ENCODE measurements around the gene KCTD1.

Gene KCTD1

DNA sequence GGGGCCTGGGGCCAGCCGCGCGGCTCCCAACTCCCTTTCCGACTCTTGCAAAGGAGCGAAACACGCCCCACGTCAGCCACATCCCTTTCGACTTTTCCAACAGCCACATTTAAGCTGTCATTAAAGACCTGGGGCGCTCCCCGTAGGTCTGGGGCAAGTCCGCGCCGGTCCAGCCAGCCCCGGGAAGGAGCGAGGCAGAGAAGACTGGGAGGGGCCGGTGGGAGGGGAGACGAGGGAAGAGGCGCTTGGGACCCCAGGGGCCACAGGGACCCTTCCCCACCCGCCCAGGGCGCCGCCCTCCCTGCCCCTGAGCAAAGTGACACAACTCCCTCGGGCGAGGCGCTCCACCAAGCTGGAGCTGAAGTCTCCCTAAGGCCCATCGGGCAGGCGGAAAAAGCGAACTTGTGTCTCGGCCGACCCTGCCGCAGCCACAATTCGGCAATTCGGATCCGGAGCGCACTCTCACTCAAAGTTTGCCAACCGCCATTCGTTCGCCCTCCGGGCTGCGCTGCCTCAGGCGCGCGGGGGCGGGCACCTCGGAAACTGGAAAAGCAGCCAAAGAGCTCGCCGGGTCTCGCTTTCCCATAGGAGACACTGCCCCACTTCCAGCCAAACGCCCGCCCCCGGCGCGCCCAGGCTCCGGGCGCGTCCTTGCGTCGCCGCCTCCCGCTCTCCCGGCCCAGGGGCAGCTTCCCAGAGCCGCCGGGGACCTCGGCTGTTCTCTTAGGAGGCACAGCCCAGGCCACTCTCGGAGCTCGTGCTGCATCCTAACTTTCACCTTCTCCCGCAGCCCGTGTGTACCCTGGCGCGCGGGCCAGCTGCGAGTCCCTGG, 1.1 kb upstream of the KCTD1 start:
- peak; percentile 16 for DNase-seq

DNA sequence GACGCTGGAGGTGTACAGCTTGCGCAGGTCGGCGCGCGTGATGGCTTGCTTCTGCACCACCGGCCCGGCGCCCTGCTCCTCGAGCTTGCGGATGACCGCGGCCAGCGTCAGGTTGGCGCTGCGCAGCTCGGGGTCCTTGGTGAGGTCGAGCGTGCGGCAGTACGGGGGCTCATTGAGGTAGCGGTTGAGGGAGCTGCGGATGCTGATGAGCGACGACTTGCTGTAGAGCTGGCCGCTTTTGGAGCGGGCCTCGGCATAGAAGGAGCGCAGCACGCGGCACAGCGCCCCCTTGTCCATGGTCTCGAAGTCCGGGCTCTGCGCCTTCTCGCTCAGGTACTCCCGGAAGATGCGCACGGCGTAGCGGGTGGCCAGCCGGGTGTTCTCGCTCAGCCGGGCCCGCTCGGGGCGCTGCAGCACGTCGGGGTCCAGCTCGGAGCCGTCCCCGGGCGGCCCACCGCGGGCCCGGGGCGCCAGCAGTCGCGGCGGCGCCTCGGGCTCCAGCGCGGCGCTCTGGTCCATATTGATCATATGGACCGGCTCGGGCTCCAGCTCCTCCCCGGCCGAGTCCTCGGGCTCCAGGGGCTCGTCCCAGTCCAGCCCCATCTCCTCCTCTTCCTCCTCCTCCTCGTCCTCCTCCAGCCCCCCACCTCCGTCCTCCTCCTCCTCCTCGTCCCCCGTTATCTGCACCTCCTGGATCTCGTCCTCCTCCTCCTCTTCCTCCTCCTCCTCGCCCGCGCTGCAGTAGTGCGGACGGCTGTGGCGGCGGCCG, 523 bp downstream of the KCTD1 start:
- DNase-seq: no peak

DNA sequence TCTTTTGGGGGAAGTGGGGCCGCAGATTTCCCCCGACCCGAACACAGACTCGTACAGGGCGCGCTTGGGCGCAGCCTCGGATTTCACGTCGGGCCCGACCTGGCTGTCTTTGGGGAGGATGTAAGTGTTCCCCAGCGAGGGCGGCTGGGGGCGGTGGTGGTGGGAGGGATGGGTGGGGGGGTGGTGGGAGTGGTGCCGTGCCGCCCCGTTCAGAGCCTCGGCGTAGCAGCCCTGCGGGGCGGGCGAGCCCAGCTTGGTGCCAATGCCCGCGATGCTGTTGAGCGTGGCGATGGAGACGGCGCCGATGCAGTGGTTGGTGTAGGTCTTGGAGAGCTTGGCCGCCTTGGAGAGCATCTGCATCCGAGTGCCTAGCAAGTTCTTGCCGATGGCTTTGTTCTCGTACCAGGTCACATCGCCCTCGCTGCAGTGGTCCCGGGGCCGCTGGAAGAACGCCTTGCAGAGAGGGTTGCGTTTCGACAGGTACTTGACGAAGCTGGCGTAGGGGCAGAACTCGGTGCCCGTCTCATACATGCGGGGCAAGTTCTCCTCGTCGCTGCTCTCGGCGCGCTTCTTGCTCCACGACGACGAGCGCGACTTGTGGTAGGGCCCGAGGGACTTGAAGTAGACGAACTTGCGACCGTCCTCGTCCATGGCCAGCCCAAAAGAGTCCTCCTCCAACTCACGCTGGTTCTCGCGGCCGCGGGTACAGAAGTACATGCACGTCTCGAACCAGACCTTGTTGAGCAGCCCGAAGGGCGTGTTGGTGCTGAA, 1.3 kb downstream of the KCTD1 start:
- no peak for DNase-seq

DNA sequence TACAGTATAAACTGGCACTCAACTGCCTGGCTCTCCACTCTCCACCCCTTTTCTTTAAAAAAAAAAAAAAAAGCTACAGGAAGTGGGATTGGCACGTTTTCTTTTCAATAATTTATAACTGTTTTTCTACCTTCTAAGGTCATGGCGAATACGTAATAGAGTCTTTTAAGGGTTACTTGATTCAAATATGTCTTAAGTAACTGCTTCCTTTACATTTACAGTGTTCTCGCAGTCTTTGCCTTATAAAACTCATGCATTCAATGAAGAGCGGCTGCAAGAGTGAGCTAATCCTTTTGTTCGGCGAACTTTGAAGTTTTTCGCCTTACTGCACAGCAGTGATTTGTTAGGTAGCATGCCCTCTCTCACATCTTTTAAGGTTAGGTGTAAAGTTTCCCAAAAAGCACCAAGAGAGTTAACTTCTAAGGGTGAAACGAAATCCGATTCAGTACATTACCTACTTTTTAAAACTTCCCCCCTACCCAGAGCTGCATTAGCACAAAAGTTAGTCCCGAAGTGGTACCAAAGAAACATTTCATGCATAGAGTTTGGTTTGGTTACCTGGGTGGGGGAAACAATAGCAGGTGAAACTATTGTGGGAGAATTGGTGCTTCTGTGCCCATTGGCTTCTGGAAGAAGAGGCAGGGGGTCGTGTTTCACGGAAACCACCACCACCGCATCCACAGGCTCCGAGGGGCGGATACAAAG, 2.0 kb downstream of the KCTD1 start:
- DNase-seq: no peak

DNA sequence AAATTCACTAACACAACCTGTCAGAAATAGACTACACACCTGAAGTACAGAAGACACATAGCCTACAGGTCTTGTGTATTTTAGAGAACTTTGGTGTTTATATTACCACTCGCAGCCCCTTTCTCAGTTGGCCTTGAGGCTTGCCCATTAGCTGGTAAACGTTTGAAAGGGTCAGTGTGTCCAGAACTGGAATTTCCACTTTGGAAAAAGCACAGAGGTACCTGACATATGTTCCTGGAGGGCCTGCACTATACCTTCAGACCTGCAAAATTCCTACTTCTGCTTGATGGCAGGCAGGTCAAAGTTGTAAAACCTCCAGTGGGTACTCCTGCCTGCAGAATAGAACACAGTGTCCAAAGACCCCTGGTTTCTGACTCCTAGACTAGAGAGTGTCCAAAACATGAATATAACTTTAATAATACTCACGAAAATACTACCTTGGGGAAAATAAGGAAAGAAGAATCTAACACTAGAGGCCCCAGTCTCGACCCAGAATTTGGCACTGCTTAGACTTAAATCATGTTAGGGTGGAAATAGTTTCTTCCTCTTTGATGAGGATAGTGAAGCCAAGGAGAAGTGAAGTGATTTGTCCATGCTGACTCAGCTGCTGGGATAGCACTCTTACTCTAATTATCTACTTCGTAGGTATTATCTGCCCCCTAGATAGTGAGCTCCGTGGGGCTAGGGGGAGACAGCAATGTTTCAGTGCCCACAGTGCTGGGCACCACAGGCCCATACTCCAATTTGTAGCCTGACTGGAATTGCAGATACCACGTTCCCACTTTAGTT, 2.8 kb downstream of the KCTD1 start:
- no peak for DNase-seq

DNA sequence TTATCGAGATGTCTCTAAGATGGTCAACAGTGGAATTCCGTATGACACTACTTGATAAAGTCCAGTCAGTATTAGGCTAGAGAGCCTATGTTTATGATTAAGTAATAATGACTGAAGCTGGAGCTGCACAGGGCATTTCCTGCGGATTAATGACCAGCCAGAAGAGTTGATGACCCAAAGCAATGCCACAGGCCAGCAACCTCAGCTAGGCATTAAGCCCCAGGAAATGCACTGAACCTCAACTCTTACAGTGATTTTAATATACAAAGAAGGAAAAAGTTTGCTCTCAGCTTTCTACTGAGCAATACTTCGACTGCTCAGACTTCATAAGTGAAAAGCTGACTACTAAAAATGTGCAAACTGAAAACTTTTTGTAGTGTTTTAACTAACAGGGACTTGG, 3.9 kb downstream of the KCTD1 start:
- no peak for DNase-seq

DNA sequence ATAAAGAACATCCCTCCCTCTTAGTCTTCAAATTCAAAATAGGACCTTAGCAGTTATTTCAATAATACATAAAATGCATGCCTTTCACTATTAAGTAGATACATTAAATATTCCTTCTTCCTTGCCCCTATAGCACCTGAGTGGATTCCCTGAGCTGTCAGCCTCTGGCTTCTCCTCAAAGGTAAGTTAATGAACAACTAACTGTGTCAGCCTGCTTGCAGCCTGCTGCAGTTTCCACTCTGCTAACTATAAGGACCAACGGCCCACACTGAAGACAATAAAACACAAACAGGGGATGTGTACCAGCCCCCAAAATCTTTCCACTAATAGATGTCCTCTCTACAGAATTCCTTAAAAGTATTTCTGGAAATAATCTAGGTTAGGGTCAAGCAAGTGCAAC, 5.0 kb downstream of the KCTD1 start:
- DNase-seq: no peak

DNA sequence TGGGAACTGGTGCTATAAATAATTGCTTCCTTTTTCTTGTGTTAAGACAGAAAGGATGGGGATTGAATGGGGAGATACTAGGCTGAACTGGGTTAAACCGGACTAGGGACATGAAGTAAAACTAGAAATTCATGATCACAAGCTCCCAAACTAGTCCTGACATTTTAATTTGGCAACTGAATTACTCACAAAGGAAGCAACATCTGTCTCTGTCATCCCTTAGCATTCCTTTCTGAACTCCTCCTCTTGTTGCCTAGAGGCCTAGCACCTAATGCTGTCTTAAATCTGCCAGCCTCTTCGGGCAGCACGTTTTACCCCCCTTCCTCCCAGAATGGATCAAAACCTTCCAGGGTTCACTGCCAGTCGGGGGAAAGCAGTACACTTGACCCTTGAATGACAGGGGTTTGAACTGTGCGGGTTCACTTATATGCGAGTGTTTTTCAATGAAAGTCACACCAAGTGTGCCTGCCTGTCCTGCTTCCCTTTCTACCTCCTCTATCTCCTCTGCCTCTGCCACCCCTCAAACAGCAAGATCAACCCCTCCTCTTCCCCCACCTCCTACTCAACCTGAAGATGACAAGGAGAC, 8.2 kb downstream of the KCTD1 start:
- DNase-seq: no peak

DNA sequence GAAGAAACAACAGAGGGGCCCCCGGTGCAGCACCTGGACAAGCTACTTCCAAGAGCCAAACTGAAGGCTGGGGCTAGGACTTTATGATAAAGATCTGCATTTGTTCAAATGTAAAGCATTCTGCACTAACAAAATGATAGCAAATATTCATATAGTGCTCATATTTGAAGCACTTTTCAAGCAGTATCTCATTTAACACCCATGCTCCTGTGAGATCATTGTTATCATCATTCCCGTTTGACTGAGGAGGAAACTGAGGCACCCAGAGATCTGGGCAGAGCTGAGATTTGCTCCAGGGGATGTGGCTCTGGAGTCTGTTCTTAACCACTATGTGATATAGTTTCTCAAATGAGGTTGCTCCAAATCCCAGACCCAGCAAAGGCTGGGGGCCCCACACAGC, 9.8 kb downstream of the KCTD1 start:
- no peak for DNase-seq

DNA sequence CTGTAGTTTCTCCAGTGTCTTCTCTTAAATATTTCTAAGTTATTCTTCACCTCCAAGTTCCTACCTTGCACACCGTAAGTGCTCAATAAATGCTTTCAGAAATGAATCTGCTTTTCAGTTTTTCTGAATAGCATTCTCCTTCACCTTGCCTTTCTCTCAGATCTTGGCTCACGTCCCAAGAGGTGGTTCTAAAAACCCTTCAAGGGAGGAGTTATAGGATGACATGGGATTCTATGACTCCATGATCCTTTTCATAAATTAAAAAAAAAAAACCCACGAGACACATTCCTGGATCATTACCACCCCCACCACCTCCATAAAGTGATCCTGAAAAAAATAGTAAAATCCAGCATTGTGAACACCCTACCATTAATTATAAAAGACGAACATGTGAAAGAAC, 11.7 kb downstream of the KCTD1 start:
- no peak for DNase-seq

DNA sequence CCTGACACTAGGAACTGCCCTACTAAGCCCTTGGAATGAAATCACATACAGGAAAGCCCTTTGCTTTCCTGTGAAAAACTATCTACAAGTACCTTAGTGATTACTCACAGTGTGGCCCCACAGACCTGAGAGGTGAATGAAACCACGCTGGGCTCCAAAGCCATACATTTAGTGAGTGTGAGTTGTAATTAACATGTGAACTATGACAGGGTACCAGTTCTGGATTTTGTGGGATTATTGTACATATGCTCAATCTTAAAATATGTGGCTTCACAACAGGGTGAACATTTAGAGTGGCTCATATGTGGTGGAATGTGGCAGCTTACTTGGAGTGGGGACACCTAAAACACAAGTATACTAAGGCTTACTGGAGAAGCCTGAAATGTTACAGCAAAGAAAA, 12.3 kb downstream of the KCTD1 start:
- DNase-seq: no peak

DNA sequence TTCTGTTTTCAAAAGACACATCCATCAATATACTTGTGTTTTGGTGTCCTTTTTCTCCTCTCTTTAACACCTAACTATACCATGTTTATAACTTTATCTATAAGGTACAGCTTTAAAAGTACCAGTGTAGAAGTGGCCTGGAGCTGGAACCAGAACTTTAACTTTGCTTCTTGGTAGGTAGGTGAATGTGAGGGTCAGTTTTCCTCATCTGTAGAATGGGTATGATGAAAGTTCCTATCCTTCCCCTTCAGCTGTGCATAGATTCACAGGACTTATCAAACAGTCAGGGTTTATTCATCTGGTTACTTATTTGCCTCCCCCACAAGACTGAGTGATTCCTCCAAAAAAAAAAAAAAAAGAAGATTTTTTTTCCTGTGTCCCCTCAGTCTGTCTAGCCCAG, 12.7 kb downstream of the KCTD1 start:
- DNase-seq: no peak

DNA sequence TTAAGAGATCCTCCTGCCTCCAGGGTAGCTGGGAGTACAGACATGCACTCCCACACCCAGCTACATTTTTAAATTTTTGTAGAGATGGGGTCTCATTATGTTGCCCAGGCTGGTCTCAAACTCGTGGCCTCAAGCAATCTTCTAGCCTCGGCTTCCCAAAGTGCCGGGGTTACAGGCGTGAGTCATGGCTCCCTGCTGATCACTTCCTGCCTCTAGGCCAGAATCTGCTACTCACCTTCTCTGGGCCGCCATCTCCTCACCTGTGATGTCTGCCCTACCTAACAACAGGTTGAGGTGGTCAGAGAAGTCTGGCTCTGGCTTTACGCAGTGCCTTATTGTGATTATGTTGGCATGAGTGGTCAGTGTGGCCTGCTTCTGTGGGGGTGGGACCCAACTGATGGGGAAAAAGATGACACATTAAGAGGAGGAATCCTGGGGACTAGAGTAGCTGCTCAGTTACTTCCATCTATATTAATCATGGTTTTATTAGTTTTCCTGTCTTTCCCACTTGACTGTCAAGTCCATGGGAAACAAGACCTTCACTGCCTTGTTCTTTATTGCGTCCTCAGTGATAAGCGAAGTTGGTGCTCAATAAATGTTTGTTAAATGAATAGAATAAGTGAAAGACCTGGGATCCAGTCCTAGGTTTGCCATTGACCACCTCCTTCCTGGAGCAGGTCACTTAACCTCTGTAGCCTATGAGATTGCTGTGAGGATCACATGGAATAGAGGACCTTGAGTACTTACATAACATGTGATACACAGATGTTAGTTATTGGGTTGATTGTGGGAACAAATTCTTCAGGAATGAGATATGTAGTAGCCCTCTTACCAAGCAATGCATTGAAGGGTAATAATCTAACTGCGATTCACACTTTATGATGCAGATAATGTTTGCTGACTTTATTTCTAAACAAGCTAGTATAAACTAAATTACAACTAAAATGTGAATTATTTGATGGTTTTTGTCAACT, 15.7 kb downstream of the KCTD1 start:
- DNase-seq: no peak

DNA sequence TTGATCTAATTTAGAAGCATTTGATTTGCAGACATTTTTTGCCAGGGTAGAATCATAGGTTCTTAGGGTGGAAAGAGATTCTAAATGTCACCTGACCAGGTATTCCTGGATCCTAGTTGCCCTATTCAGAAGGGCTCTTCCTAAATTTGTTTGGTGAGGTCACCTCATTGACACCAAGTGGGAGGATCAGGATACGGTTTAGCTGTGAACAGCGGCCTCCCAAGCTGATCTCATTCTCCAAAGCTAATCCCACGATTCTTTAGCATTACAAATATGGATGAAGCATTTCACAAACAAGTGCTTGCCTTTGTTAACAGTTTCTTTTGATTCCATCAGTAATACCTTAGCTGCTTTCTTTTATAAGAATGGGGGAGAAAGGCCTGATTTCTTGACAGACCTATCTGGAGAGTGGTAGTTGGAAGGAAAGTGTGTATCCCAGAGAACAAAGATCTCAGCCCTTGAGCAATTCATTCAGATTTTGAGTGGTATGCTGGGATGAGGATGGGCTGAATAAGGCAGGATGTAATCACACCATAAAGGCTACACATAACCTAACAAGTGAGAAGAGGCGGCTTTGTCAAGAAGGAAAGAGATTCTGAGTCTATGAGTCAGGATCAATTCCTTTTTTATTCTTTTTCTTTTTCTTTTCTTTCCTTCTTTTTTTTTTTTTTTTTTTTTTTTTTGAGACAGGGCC, 16.6 kb downstream of the KCTD1 start:
- no peak for DNase-seq

DNA sequence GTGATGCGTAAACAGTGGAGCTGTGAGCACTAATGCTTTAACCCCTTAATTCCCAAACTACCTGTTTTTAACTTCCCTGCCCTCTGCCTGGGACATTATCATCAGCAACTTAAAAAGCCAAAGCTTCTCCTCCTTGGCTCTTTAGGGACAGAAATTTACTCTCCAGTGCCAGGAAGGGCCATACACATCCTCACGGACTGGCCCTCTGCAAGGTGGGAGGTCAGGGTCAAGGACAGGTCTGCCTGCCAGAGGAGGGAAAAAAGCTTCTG, 21.5 kb downstream of the KCTD1 start:
- no peak for DNase-seq

DNA sequence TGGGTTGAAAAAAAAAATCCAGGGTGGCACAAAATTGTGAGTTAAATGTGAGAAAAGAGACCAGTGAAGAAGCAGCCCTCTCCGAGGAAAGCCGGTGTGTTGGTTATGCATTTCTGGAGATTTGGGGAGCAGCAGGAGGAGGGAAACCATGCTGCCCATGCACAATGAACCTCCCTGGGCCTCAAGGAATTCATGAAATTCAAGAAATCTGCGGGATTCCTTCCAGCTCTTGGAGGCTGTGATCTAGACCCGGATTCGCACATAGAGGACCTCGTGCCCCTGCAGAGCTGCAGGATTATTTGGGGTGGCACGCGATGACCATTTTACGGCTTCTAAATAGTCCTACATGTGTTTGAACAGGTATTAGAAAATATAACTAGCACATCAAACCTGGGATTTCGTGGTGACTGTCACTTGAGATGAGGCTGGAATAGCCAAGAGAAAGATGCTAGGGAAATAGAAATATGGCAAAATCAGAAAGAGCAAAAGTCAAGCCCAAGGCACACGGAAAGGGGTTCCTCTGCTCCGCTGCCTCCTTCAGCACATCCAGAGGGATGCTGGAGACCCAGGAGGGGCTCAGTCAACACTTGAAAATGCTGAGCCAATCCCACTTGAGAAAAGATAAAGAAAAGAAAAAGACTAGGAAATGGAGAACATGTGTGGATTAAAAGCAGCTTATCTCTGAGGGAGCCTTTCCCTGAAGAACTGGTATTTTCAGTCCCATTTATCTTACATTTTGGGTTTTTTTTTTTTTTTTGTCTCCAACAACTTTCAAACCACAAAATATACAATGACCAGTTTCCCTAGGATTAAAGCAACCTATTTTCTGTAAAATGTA, 22.0 kb downstream of the KCTD1 start:
- no peak for DNase-seq

DNA sequence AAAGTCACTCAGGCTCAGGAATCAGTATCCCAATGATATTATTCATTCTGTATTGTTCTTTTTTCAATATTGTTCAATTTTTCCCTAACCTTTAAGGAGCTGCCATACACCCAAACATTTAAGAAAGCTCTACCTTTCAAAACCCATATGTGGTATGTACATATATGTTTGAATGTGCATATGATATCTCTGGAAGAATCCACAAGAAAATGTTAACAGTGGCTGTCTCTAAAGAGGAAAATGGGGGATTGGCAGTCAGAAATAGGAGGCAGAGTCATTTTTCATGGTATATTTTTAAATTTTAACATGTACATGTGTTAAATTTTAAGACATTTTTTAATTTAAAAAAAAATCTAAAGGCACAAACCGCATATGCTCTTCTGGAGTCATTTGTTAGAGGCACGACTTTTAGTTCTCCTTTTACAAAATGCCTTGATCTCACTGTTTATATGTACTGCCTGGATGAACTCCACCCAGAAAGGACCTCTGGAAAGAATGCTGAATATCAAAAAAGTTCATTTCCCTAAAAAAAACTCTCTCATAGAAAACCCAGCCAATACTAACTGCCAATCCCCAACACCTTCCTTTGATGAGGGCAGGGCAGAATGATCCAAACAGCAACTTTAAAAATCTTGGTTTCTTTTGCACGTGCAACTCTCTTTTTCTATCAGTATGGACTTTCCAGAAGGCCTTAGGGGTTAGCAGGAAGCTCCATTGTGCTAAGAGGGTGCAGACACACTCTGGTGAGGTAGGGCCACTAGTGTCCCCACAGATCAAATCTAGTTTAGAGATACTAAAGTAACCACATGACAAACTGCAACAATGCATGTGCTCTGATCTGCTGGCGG, 23.6 kb downstream of the KCTD1 start:
- DNase-seq: no peak

DNA sequence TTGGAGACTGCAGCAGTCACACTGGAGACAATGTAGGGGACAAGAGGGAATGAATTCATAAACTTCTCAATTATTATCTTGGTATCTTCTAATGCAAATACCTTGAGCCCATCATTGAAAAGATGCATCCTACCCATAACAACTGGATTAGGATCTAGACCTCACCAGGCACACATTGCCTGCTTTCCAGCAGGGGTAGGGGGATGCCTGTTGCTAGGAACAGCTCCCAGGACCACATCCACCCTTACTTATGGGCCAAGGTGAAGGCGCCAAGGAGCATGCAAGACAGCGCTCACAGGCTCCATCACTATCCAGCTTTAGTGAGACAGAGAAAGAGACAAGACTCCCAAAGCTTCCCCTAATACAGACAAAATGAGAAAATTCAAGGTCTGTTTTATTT, 24.4 kb downstream of the KCTD1 start:
- no peak for DNase-seq

Measured in NCI-H146 (cell line).